IPS-18c (cell line): ENCODE measurements around the gene PUS10.
"Not testable (repeated sequence)": the region's sequence is repeated elsewhere in the genome, so short reads cannot be mapped to it uniquely, and the experiment has no call there.

Experiments
- H3K4me3 ChIP-seq: 2 replicates; pipeline ENCODE4 v1.7.0; 2013; ENCODE audit warnings: low read depth, mild to moderate bottlenecking, low read length, moderate library complexity; ENCODE audit not compliant: insufficient read depth
- H3K9me3 ChIP-seq: one replicate; pipeline ENCODE4 v1.6.1; 2013; ENCODE audit warnings: mild to moderate bottlenecking, low read length, moderate library complexity; ENCODE audit not compliant: control insufficient read depth, insufficient read depth

PUS10 gene

GRCh38 chr2:60907329-60907728 is 110.7 kb downstream of the PUS10 start:
- Histone ChIP-seq H3K9me3 (no peaks in the 10 kb centered on the region), H3K4me3 (no peak overlapping the region)

- H3K9me3 ChIP-seq = no peaks in the 10 kb centered on the region
- no peak overlapping the region for H3K4me3 ChIP-seq
Observed at GRCh38 chr2:60906395-60906794, 111.7 kb downstream of the PUS10 start.

- not testable (repeated sequence) for H3K9me3 ChIP-seq, H3K4me3 ChIP-seq
Observed at GRCh38 chr2:60905867-60906266, 112.2 kb downstream of the PUS10 start.

GRCh38 chr2:60901296-60901695 is 116.8 kb downstream of the PUS10 start:
- H3K4me3 ChIP-seq, H3K9me3 ChIP-seq: not testable (repeated sequence)

- H3K9me3 ChIP-seq = no peaks in the 10 kb centered on the region
- H3K4me3 ChIP-seq = no peak overlapping the region
Observed at GRCh38 chr2:60899892-60900249, 118.2 kb downstream of the PUS10 start.

- Histone ChIP-seq H3K4me3 (no peak overlapping the region), H3K9me3 (no peaks in the 10 kb centered on the region)
Observed at GRCh38 chr2:60899230-60899891, 118.7 kb downstream of the PUS10 start.

- H3K4me3 ChIP-seq = no peak overlapping the region
Observed at GRCh38 chr2:60898567-60898966, 119.5 kb downstream of the PUS10 start.

More at GRCh38 chr2:60898567-60898966, 119.5 kb downstream of the PUS10 start:
- no peaks in the 10 kb centered on the region for H3K9me3 ChIP-seq
